ENCODE data around the gene SHC1.

- TF ChIP-seq POLR2A (IDR thresholded peaks at IDR 0.05; ENCODE audit: low read depth, low read length) = no peak
- no peak for TF ChIP-seq POLR2AphosphoS5 (IDR thresholded peaks at IDR 0.05; ENCODE audit: low read depth, low read length)
Measured at GRCh38 chr1:154913273-154913672, 57.3 kb downstream of the SHC1 start.
